ENCODE results near the gene OR7G1.

- TF ChIP-seq JUN (CRISPR knock-in tag; IDR thresholded peaks at IDR 0.05) (no peak), SOX15 (CRISPR knock-in tag; IDR thresholded peaks at IDR 0.05) (no peak), NR2C2 (CRISPR knock-in tag; IDR thresholded peaks at IDR 0.05) (no peak), CTCF (IDR thresholded peaks at IDR 0.05) (no peak), ZBTB43 (CRISPR knock-in tag; IDR thresholded peaks at IDR 0.05) (no peak), ZNF121 (CRISPR knock-in tag; IDR thresholded peaks at IDR 0.05) (no peak), OVOL2 (CRISPR knock-in tag; IDR thresholded peaks at IDR 0.05; ENCODE audit: borderline replicate concordance) (no peak), ZNF232 (CRISPR knock-in tag; IDR thresholded peaks at IDR 0.05) (no peak), GRHL2 (CRISPR knock-in tag; IDR thresholded peaks at IDR 0.05; ENCODE audit: insufficient replicate concordance, severe bottlenecking) (no peak), FOXP1 (CRISPR knock-in tag; IDR thresholded peaks at IDR 0.05; ENCODE audit: borderline replicate concordance) (no peak)
These were observed 40.7 kb upstream of the OR7G1 start for GRCh38 chr19:9156304-9156703.
